Hippocampal formation (tissue), 2 donors: Measurements from ENCODE around the gene OR4K2.
"Not testable (repeated sequence)": the region's sequence is repeated elsewhere in the genome, so short reads cannot be mapped to it uniquely, and the experiment has no call there.

Source experiments
- DNase-seq, 2 donors: peaks; one replicate each; lab custom pipeline; 2025; lab: John Stamatoyannopoulos, UW

Gene OR4K2, protein sequence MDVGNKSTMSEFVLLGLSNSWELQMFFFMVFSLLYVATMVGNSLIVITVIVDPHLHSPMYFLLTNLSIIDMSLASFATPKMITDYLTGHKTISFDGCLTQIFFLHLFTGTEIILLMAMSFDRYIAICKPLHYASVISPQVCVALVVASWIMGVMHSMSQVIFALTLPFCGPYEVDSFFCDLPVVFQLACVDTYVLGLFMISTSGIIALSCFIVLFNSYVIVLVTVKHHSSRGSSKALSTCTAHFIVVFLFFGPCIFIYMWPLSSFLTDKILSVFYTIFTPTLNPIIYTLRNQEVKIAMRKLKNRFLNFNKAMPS

DNA sequence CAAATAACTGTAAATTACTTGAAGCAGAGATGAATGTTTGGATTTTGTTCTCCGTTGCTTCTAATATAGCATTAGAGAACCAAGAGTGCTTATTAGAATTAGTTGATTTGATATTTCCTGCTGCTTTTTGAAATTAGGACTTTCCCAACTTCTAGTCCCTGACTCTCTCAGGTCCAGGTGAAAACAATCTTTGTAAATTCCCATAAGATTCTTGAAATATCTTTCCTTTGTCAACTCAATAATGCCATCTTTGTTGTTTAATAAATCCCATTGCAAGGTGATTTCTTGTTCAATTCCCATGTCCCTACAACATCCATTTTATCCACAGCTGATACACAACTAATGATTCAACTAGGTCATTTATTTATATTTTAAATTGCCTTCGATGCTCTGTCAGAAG, at the start of gene OR4K2:
Gene OR4K2, plus strand, starts transcription at position 301 of the 400 bp plus-strand sequence. CDS start 1,126 bp downstream, outside the sequence.
- DNase-seq, result no peak

GRCh38 chr14:19827626-19828244, 47.2 kb upstream of the OR4K2 start:
- DNase-seq, result peak in 1 of 2 donors; percentile 0

DNA sequence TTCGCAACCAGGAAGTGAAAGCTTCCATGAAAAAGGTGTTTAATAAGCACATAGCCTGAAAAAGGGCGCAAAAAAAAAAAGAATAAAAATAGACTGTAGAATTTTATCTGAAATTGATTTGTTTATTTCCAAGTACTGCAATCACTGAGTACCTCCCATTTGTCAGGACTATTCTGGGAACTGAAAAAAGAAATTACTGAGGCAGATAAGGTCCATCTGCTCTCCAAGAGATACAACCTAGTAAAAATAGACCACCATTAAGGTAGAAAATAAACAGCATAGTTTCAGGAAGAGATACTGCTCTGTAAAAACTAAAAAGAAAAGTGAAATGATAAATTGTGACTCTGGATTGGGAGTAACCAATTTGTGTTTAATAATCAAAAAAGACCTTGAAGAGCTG, 46.6 kb upstream of the OR4K2 start:
- DNase-seq, result no peak

GRCh38 chr14:19834203-19834848, 40.6 kb upstream of the OR4K2 start:
- DNase-seq, result not testable (repeated sequence)

- no peak for DNase-seq
Measured at GRCh38 chr14:19838433-19838832, 36.5 kb upstream of the OR4K2 start.

DNA sequence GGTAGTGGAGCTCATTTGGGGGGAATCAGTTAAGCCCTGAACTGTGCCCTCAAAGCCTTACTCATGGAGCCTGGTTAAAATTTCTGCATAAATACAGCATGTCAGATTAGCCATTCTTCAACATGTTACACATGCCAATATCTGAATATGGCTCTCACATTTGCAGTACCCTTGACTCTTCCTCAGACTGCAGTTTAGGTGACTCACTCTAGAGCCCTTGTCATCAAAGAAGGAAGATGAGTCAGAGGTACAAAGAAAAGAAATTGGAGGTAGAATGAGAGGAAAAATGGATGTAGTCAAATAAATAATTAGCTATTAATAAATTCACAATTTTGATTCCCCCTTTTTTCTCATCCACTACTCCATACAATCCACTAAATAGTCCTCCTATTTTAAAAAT, 23.6 kb upstream of the OR4K2 start:
- DNase-seq, result no peak

GRCh38 chr14:19866061-19866669, 8.8 kb upstream of the OR4K2 start:
- not testable (repeated sequence) for DNase-seq

DNA sequence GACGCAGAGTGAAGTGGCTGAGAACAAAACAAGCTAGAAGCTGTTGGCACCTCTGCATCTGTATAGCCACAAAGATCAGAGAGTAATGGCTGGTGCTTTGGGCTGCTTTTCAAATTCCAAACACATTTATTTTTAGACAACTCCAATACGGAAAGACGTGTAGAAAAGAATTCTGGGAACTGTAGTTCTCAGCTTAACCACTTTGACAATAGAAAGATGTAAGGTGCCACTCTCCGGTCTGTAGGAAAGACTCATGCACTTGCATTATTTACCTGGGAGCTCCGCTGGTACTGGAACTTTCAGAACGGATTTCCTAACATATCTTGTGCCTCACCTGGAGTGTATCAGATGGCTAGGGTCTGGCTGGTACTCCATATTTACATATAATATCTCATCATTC, 1.8 kb upstream of the OR4K2 start:
- DNase-seq, result no peak

DNA sequence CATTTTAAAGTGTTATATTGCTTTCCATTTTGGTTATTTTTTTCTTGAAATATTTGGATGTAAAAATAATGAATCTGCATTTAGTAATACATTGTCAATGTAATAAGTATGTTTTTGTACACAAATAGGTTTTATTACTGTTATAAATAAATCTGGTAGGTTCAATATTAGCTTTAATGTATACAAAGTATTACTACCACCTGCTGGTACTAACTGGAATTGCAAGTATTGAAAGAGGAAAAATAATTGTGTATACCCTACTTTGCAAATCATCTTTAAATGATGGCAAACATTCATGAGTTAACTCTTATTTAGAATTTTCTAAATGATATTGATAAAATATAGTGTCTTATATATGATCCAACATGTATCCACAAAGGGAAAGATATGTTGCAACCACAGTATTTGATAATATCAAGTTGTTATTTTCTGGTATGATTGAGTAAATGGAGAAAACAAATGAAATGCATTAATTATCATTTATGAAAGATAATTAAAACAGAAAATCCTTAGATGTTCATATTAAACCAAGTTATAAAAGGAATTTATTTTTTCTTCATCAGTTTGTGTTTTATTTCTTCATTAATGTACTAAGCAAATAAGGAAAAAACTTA, 3.2 kb downstream of the OR4K2 start:
- DNase-seq, result peak in 1 of 2 donors; percentile 8

DNA sequence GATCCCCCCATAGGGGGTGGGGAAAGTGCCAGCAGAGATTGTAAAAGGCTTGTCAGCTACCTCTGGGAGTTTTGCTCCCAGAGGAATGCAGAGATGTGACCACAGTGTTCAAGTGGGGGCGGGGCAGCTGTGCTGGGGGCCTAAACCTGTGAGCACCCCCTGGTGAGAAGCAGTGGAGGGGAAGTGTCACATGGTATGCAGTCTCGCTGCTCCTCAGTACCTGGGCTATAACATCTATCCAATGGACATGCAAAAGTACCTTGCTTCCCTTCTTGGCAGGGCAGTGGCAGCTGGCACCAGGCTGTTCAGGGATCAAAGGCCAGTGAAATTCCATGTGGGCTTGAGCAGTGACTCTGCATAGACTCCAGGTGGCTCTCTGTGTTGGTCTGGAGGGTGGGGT, 20.3 kb downstream of the OR4K2 start:
- DNase-seq, result no peak

DNA sequence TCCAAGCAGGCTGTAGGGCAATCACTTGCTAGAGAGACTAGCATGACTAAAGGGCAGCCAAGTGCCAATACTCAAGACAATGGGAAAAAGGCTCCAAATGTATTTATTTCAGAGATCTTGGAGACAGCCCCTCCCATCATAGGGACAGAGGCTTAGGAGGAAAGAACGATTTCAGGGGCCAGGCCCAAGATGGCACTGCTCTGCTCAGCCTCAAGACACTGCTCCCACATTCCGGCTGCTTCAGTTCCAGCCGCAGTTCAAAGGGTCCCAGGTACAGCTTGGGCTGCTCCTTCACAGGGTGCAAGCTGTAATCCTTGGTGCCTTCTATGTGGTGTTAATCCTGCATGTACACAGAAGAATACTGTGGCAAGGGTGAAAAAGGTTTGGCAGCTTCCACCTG, 26.1 kb downstream of the OR4K2 start:
- DNase-seq, result no peak

DNA sequence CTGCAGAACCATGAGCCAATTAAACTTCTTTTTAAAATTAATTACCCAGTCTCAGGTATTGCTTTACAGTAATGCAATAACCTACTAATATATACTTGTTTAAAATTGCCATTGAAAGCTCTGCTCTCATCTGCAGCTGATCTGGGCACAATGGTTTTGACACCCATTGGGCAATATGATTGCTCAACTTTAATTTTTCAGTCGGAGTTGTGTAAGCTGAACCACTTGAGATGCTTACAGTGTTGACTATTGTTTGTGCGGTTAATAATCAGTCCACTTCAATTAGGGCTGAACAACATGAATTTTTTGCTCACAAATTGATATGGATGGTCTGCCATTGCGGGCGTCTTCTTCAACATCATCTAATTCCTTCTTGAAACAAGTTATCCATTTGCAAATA, 27.5 kb downstream of the OR4K2 start:
- no peak for DNase-seq

DNA sequence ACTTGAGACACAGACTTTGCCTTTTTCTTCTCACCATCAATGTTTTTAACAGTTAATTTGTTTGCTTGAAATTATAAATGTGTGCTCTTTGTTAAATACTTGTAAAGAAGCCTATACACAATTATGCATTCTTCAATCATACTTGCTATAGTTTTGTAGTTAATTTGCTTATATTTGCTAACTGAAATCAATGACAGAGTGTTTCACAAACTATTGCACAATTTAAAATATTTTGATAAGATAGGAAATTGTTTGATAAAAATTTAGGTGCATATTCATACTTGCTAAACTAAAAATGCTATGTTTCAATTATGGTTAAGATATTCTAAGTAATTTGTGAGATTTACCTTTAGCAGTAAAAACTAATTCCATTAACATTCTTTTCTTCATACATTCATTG, 31.7 kb downstream of the OR4K2 start:
- no peak for DNase-seq

GRCh38 chr14:19911114-19911513, 36.2 kb downstream of the OR4K2 start:
- no peak for DNase-seq

GRCh38 chr14:19917243-19917642, 42.3 kb downstream of the OR4K2 start:
- DNase-seq, result no peak

DNA sequence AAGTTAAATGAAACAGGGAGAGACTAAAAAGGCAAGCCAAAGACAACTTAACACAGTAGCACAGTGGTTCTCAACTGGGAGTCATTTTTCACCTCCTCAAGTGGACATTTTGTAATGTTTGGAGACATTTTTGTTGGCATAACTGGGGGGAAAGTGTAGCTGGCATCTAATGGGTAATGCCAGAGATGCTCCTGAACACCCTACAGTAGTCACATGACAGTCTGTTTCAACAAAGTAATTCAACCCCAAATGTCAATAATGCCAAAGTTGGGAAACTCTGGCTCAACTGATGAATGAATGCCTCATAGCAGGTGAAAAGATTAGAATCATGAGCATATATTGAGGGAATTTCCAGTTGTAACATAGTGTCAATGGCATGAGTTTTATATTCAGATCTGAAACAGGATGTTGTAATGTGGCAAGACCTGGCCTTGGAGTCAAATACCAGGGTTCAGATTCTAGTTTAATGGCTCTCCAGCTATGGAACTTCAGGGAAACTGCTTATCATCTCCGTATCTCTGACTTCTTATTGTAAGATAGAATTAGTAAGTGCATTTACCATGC, 43.1 kb downstream of the OR4K2 start:
- no peak for DNase-seq

DNA sequence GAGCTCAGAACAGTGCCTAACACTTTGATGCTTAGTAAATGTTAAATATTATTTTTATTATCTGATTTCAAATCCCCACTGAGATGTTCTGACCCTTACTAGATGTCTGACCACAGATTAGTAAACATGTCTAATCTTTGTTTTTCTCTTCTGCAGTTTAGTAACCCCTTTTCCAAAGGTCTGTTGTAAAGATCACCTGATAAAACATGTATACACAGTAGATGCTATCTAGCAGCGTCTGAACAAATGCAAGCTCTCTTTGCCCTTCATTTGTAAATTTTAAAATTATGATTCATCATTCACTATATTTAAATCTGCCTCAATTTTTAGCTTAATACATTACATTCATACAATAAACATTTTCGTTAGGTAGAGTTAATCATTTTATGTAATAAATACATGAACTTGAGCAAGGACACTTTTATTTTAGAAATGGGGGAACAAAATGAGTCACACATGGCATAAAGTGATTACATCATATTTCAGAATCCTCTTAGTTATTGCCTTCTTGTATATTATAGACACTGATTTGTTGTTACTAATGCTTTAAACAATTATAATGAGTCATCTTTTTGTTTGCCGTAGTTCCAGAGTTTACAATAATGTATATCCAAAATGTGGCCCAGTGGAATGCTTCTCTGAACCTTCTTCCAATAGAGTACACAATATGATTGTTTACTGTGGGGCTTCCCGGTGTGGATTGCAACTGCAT, 43.8 kb downstream of the OR4K2 start:
- no peak for DNase-seq

GRCh38 chr14:19920021-19920657, 45.2 kb downstream of the OR4K2 start, which contains the start of gene OR4K5:
OR4K5 (plus strand) TSS chr14:19920607; CDS start chr14:19920607, 0 bp downstream.
- no peak for DNase-seq

- no peak for DNase-seq
Measured at GRCh38 chr14:19930617-19931016, 55.7 kb downstream of the OR4K2 start, which contains the start of gene OR4K1. OR4K1 (plus strand) TSS chr14:19930917; CDS start chr14:19935667, 4,750 bp downstream.
